Neuronal stem cell (in vitro differentiated cells): ENCODE measurements around the gene RND2.

Experiments used
- DNase-seq: peaks from one replicate; pipeline ENCODE4 v3.0.0-alpha.2; 2013; ENCODE audit warnings: low spot score
- H2AFZ ChIP-seq: one replicate; pipeline ENCODE4 v1.6.1; 2013; ENCODE audit warnings: mild to moderate bottlenecking, low read length, inconsistent platforms
- H2AK5ac ChIP-seq: 2 replicates; pipeline ENCODE4 v1.6.1; 2013; ENCODE audit warnings: low read depth, mild to moderate bottlenecking, inconsistent platforms, low read length, moderate library complexity, mixed read lengths
- H2BK120ac ChIP-seq: 2 replicates; pipeline ENCODE4 v1.6.1; 2013; ENCODE audit warnings: low read depth, mild to moderate bottlenecking, inconsistent platforms, low read length, moderate library complexity, mixed read lengths
- H2BK12ac ChIP-seq: one replicate; pipeline ENCODE4 v1.6.1; 2013; ENCODE audit warnings: low read length, inconsistent platforms
- H2BK15ac ChIP-seq: 2 replicates; pipeline ENCODE4 v1.6.1; 2013; ENCODE audit warnings: mild to moderate bottlenecking, low read length, inconsistent platforms, mixed read lengths
- H2BK5ac ChIP-seq: one replicate; pipeline ENCODE4 v1.6.1; 2013; ENCODE audit warnings: inconsistent platforms, mild to moderate bottlenecking, low read length, moderate library complexity
- H3K14ac ChIP-seq: one replicate; pipeline ENCODE4 v1.6.1; 2013; ENCODE audit warnings: low read length, inconsistent platforms
- H3K18ac ChIP-seq: 2 replicates; pipeline ENCODE4 v1.6.1; 2013; ENCODE audit warnings: low read length, inconsistent platforms
- H3K23ac ChIP-seq: 2 replicates; pipeline ENCODE4 v1.6.1; 2013; ENCODE audit warnings: low read depth, mild to moderate bottlenecking, mixed read lengths, low read length, inconsistent platforms; ENCODE audit not compliant: poor library complexity
- H3K27ac ChIP-seq: replicated peaks from 3 replicates; pipeline ENCODE4 v1.5.1; 2013; ENCODE audit warnings: low read length, inconsistent platforms
- H3K27me3 ChIP-seq, 3 experiments: 2 replicates each; pipeline ENCODE4 v1.6.1; 2013; ENCODE audit warnings: low read length in 3 of 3, mild to moderate bottlenecking in 2 of 3, inconsistent platforms in 1 of 3, low read depth in 1 of 3, mixed read lengths in 1 of 3, moderate library complexity in 1 of 3; ENCODE audit not compliant: control insufficient read depth in 3 of 3, insufficient read depth in 3 of 3
- H3K36me3 ChIP-seq, 2 donors: replicated peaks in 1 of 2; 2 replicates each; pipeline ENCODE4 v1.6.1; 2013; ENCODE audit warnings: low read length in 2 of 2; ENCODE audit not compliant: control insufficient read depth in 2 of 2, insufficient read depth in 2 of 2
- H3K4ac ChIP-seq: 2 replicates; pipeline ENCODE4 v1.6.1; 2013; ENCODE audit warnings: inconsistent platforms, mild to moderate bottlenecking, low read length, moderate library complexity
- H3K4me1 ChIP-seq, 2 donors: 1 replicate in 1 of 2; 2 replicates in 1 of 2; pipeline ENCODE4 v1.6.1; 2013; ENCODE audit warnings: low read length in 2 of 2, low read depth in 1 of 2; ENCODE audit not compliant: control insufficient read depth in 2 of 2, insufficient read depth in 1 of 2
- H3K4me2 ChIP-seq: one replicate; pipeline ENCODE4 v1.6.1; 2013; ENCODE audit warnings: mild to moderate bottlenecking, low read length, inconsistent platforms; ENCODE audit not compliant: insufficient read depth, poor library complexity, severe bottlenecking
- H3K4me3 ChIP-seq, 2 donors: 2 replicates each; pipeline ENCODE4 v1.5.1; 2013; ENCODE audit warnings: low read length in 2 of 2, mild to moderate bottlenecking in 2 of 2, inconsistent platforms in 1 of 2, moderate library complexity in 1 of 2
- H3K79me1 ChIP-seq: one replicate; pipeline ENCODE4 v1.6.1; 2013; ENCODE audit warnings: low read depth, mild to moderate bottlenecking, inconsistent platforms, low read length, moderate library complexity
- H3K9ac ChIP-seq: one replicate; pipeline ENCODE4 v1.6.1; 2013; ENCODE audit warnings: mild to moderate bottlenecking, low read depth, low read length, inconsistent platforms; ENCODE audit not compliant: poor library complexity
- H3K9me3 ChIP-seq, 2 donors: replicated peaks in 1 of 2; 2 replicates each; pipeline versions ENCODE3 to v1.6.1; 2013; ENCODE audit warnings: low read length in 2 of 2, mild to moderate bottlenecking in 2 of 2, inconsistent platforms in 1 of 2, low read depth in 1 of 2, mixed read lengths in 1 of 2, moderate library complexity in 1 of 2; ENCODE audit not compliant: control insufficient read depth in 2 of 2, insufficient read depth in 1 of 2
- H4K8ac ChIP-seq: one replicate; pipeline ENCODE4 v1.6.1; 2013; ENCODE audit warnings: low read depth, mild to moderate bottlenecking, inconsistent platforms, low read length, moderate library complexity
- H4K91ac ChIP-seq: one replicate; pipeline ENCODE4 v1.6.1; 2013; ENCODE audit warnings: low read length, low read depth, mild to moderate bottlenecking, inconsistent platforms; ENCODE audit not compliant: poor library complexity
- WGBS, 2 donors: extraction: QIAGEN DNeasy Blood & Tissue Kit; methylation state at CpG; one replicate each; pipeline ENCODE4 v1.1.7; 2013; ENCODE audit warnings: missing lambda C conversion rate in 2 of 2, mixed read lengths in 1 of 2; ENCODE audit not compliant: insufficient read length in 2 of 2, insufficient replicate concordance in 1 of 2; ENCODE audit errors: extremely low coverage in 2 of 2; 5-methylcytosine and 5-hydroxymethylcytosine counted together

RND2 gene

GRCh38 chr17:43040655-43041054, 15.6 kb downstream of the RND2 start:
- Histone ChIP-seq H4K91ac (no peak overlapping the region), H2BK15ac (no peak overlapping the region), H2AK5ac (no peak overlapping the region), H3K36me3 (peaks cover 8 to 33% of the 10 kb centered on the region in 2 donors), H3K9me3 (no peaks in the 10 kb centered on the region), H3K4me3 (no peak overlapping the region), H2BK12ac (no peak overlapping the region), H3K18ac (no peak overlapping the region), H3K4me1 (peaks cover 25 to 33% of the 10 kb centered on the region in 2 donors), H3K14ac (no peak overlapping the region), H2BK120ac (no peak overlapping the region), H3K27ac (peak overlapping the region; percentile 67), H2AFZ (no peak overlapping the region), H4K8ac (no peak overlapping the region), H2BK5ac (no peak overlapping the region), H3K4ac (no peak overlapping the region), H3K79me1 (no peaks in the 10 kb centered on the region), H3K23ac (no peak overlapping the region), H3K4me2 (no peak overlapping the region), H3K27me3 (no peaks in the 10 kb centered on the region), H3K9ac (no peak overlapping the region)
- WGBS, 2 donors: no CpG with 5 or more reads among the region's 2 CpGs
- DNase-seq: no peak

GRCh38 chr17:43042025-43042628, 17.1 kb downstream of the RND2 start:
- Histone ChIP-seq H3K9me3 (no peaks in the 10 kb centered on the region), H3K27ac (no peak overlapping the region), H3K18ac (no peak overlapping the region), H2BK5ac (no peak overlapping the region), H4K91ac (no peak overlapping the region), H3K4me1 (peaks cover 14 to 27% of the 10 kb centered on the region in 2 donors), H2BK15ac (no peak overlapping the region), H3K9ac (no peak overlapping the region), H3K4ac (no peak overlapping the region), H2BK120ac (no peak overlapping the region), H2BK12ac (no peak overlapping the region), H4K8ac (no peak overlapping the region), H3K4me3 (no peak overlapping the region), H3K4me2 (no peak overlapping the region), H3K79me1 (no peaks in the 10 kb centered on the region), H3K14ac (no peak overlapping the region), H3K27me3 (no peaks in the 10 kb centered on the region), H3K36me3 (peaks cover 9 to 44% of the 10 kb centered on the region in 2 donors), H3K23ac (no peak overlapping the region), H2AFZ (peak overlapping the region; percentile 16), H2AK5ac (no peak overlapping the region)
- no peak for DNase-seq
- WGBS, 2 donors: no CpG with 5 or more reads among the region's 5 CpGs

GRCh38 chr17:43043307-43043706, 18.3 kb downstream of the RND2 start:
- H3K4me3 ChIP-seq: no peak overlapping the region

GRCh38 chr17:43044024-43044423, 19.0 kb downstream of the RND2 start:
- Histone ChIP-seq H2AK5ac (no peak overlapping the region), H2AFZ (no peak overlapping the region), H3K4me2 (no peak overlapping the region), H3K4ac (no peak overlapping the region), H3K27ac (no peak overlapping the region), H2BK120ac (no peak overlapping the region), H3K4me3 (no peak overlapping the region), H4K8ac (no peak overlapping the region), H3K14ac (no peak overlapping the region), H3K18ac (no peak overlapping the region), H3K9ac (no peak overlapping the region), H3K79me1 (no peaks in the 10 kb centered on the region), H3K9me3 (no peaks in the 10 kb centered on the region), H4K91ac (no peak overlapping the region), H2BK15ac (no peak overlapping the region), H3K27me3 (no peaks in the 10 kb centered on the region), H3K4me1 (peaks cover 13 to 22% of the 10 kb centered on the region in 2 donors), H2BK5ac (no peak overlapping the region), H2BK12ac (no peak overlapping the region), H3K36me3 (peaks cover 14 to 61% of the 10 kb centered on the region in 2 donors), H3K23ac (no peak overlapping the region)
- no peak for DNase-seq
- WGBS, 2 donors: no CpG with 5 or more reads among the region's 4 CpGs

More at GRCh38 chr17:43043307-43043706, 18.3 kb downstream of the RND2 start:
- Histone ChIP-seq H2BK120ac (no peak overlapping the region), H3K18ac (no peak overlapping the region), H3K4me2 (no peak overlapping the region), H2BK5ac (no peak overlapping the region), H2BK15ac (no peak overlapping the region), H4K91ac (no peak overlapping the region), H2AK5ac (no peak overlapping the region), H3K9ac (no peak overlapping the region), H3K4me1 (peaks cover 13 to 23% of the 10 kb centered on the region in 2 donors), H3K14ac (no peak overlapping the region), H3K23ac (no peak overlapping the region), H2AFZ (no peak overlapping the region), H3K27me3 (no peaks in the 10 kb centered on the region), H3K27ac (no peak overlapping the region), H3K4ac (no peak overlapping the region), H3K9me3 (no peaks in the 10 kb centered on the region), H2BK12ac (no peak overlapping the region), H3K36me3 (peaks cover 11 to 53% of the 10 kb centered on the region in 2 donors), H4K8ac (no peak overlapping the region), H3K79me1 (no peaks in the 10 kb centered on the region)
- no peak for DNase-seq
